ENCODE data around the gene FARP1.

DNA sequence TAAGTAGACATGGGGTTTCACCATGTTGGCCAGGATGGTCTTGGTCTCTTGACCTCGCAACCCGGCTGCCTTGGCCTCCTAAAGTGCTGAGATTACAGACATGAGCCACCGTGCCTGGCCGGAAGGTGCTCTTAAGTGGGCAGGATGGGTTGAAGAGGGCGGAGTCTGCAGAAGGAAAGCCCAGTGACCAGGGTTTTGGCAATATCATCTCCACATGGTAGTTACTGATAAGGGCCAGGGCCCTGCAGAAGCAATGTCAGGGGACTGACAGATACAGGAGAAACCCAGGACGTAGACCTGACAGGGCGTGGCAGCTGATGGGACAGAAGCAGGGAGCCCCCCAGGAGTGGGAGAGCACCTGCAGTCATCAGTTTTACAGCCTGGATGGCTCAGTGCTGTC lies 79.9 kb downstream of the FARP1 start:
- TF ChIP-seq, protein P1, sequence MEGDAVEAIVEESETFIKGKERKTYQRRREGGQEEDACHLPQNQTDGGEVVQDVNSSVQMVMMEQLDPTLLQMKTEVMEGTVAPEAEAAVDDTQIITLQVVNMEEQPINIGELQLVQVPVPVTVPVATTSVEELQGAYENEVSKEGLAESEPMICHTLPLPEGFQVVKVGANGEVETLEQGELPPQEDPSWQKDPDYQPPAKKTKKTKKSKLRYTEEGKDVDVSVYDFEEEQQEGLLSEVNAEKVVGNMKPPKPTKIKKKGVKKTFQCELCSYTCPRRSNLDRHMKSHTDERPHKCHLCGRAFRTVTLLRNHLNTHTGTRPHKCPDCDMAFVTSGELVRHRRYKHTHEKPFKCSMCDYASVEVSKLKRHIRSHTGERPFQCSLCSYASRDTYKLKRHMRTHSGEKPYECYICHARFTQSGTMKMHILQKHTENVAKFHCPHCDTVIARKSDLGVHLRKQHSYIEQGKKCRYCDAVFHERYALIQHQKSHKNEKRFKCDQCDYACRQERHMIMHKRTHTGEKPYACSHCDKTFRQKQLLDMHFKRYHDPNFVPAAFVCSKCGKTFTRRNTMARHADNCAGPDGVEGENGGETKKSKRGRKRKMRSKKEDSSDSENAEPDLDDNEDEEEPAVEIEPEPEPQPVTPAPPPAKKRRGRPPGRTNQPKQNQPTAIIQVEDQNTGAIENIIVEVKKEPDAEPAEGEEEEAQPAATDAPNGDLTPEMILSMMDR (IDR thresholded peaks at IDR 0.05) = no peak
- no peak for TF ChIP-seq POLR2A (IDR thresholded peaks at IDR 0.05)
